ENCODE data around the gene KCNA10.

- TF ChIP-seq, protein P1, sequence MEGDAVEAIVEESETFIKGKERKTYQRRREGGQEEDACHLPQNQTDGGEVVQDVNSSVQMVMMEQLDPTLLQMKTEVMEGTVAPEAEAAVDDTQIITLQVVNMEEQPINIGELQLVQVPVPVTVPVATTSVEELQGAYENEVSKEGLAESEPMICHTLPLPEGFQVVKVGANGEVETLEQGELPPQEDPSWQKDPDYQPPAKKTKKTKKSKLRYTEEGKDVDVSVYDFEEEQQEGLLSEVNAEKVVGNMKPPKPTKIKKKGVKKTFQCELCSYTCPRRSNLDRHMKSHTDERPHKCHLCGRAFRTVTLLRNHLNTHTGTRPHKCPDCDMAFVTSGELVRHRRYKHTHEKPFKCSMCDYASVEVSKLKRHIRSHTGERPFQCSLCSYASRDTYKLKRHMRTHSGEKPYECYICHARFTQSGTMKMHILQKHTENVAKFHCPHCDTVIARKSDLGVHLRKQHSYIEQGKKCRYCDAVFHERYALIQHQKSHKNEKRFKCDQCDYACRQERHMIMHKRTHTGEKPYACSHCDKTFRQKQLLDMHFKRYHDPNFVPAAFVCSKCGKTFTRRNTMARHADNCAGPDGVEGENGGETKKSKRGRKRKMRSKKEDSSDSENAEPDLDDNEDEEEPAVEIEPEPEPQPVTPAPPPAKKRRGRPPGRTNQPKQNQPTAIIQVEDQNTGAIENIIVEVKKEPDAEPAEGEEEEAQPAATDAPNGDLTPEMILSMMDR (conservative IDR thresholded peaks at IDR 0.05; ENCODE audit: low read depth, low read length), result no peak
- TF ChIP-seq EZH2 (IDR thresholded peaks at IDR 0.05; ENCODE audit: borderline replicate concordance, low read depth, low read length, poor library complexity, severe bottlenecking), result no peak
These were observed 6.2 kb upstream of the KCNA10 start for GRCh38 chr1:110525249-110525595.

Data from A673 (cell line).